ENCODE results near the gene PMM1.

Gene PMM1

GRCh38 chr22:41534219-41534618 is 55.4 kb downstream of the PMM1 start:
- no peak for DNase-seq (ENCODE audit: low read depth)
- TF ChIP-seq CTCF (IDR thresholded peaks at IDR 0.05; ENCODE audit: low read depth, low read length, missing control alignments), result no peak
- no peak overlapping the region for H3K4me3 ChIP-seq (ENCODE audit: low read depth, low read length)
- in situ Hi-C loops (cut with HindIII; ENCODE audit: low sequenced_read_pairs), result no loop called here

DNA sequence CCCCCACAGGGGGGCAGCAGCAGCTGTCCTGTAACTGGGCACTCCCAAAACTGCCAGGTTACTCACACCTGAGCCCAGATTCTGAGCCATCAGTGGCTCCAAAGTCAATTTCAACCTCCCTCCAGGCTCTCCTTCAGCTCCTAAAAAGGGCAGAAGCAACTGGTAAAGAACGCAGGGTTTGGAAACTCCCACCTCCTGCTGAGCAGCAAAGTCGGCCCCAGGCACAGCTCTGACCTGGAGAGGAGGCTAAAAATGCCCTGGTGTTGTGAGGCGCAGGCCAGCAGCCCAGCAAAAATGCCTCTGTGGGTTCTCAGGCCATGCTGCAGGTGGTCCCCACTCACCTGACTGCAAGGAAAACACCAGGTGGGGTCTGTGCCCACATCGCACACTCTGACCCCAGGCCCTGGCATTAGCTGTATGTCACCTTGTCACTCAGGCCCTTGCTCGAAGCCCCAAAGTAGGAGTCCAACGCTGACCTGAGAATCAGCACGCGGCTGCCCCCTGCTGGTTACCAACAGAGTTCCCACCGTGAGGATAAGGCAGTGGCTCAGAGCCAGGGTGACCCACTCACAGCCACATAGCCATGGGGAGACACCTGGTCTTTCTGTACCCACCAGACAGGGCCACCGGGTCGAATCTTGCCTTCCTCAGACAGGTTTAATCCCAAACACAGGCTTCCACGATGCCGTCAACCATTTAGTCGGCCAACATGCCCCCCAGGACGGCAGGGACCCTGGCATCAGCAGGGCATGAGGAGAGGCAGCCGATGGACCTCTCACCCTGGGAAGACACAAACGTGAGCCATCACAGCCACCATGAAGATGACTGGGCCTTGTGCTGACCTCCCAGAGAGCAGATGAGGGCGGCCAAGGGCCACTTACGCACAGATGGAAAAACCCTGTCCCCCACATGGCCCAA is 56.5 kb downstream of the PMM1 start:
- in situ Hi-C loops (cut with HindIII; ENCODE audit: low sequenced_read_pairs), result no loop called here
- TF ChIP-seq CTCF (IDR thresholded peaks at IDR 0.05; ENCODE audit: low read depth, low read length, missing control alignments), result peak; percentile 89

DNA sequence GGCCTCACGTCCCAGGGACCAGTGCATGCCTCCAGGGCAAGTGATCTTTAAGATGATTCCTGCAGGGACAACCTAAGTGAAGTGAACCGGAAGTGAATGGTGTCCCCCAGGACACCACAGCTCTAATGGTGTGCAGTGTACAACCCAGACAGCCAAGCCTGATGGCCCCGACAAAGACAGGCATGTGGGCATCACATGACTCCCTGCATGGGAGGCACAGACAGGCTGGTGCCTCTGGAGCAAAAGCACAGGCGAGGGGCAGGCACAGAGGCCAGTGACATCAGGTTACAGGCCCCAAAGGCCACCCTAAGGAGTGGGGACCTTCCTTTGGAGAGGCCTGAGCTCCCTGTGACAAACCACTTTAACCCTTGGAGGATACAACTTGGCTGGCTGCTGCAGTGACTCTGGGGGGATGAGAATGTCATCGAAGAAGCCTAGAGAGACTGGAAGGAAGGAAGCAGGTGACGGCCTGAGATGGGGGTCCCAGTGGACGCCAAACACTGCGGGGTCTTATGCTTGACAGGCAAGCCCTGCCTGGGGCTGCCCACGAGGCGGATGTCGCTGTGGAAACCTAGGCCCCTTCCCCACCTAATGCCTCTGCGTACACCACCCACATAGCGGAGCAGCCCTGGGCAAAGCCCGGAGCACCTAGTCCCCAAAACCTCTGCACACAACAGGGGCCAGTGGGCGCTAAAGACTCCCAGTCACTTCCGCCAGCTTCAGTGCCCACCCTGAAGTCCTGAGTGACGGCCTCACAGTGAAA is 57.7 kb downstream of the PMM1 start:
- in situ Hi-C loops (cut with HindIII; ENCODE audit: low sequenced_read_pairs), result no loop called here
- TF ChIP-seq CTCF (IDR thresholded peaks at IDR 0.05; ENCODE audit: low read depth, low read length, missing control alignments), result no peak
- no peak for DNase-seq (ENCODE audit: low read depth)
- no peak overlapping the region for H3K4me3 ChIP-seq (ENCODE audit: low read depth, low read length)

More for the DNA sequence above, 56.5 kb downstream of the PMM1 start:
- DNase-seq (ENCODE audit: low read depth), result peak; percentile 27
- no peak overlapping the region for H3K4me3 ChIP-seq (ENCODE audit: low read depth, low read length)

- H3K4me3 ChIP-seq (ENCODE audit: low read depth, low read length), result no peak overlapping the region
- no peak for DNase-seq (ENCODE audit: low read depth)
- TF ChIP-seq CTCF (IDR thresholded peaks at IDR 0.05; ENCODE audit: low read depth, low read length, missing control alignments), result no peak
- in situ Hi-C loops (cut with HindIII; ENCODE audit: low sequenced_read_pairs), result no loop called here
These were observed 58.5 kb downstream of the PMM1 start for GRCh38 chr22:41530890-41531714.

DNA sequence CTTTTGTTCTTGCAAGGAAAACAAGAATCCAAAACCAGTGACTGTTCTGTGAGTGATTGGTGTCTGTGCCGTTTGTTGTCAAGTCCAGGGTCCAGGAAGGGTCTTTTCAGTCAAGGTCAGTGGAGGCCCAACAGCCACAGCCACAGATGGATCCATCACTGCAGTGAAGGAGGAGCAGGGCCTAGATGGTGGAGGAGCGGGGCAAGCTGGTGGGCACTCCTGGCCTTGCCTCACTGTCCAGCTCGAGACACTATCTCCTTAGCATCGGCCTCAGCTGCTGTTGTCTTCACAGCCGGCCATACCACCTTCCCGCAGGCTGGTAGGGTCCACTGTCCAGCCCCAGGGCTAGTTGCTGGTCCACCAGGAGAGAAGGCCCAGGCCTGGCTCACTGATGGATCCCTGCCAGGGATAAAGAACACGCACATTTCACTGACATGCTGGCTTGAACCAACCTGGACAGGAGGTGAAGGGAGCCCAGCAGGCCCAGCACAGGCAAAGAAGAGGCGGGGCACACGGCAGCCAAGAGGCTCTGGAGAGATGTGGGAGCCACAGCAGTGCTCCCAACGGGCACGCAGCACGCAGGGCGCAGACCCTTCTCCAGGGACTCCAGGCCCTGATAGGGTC is 60.6 kb downstream of the PMM1 start:
- no peak for DNase-seq (ENCODE audit: low read depth)
- TF ChIP-seq CTCF (IDR thresholded peaks at IDR 0.05; ENCODE audit: low read depth, low read length, missing control alignments), result no peak
- in situ Hi-C loops (cut with HindIII; ENCODE audit: low sequenced_read_pairs), result no loop called here
- no peak overlapping the region for H3K4me3 ChIP-seq (ENCODE audit: low read depth, low read length)
